Heart left ventricle (tissue), 16 donors: ENCODE results near the gene CDT1. TPM values are rescaled to one million over a fixed set of nuclear protein-coding genes. Genes with fewer than 3 reads are reported as not detected.

Source experiments
- ATAC-seq, 4 donors: fragments of 200-7000 bp; cut with Tn5 transposase; one replicate each; pipeline ENCODE4 v1.9.1; 2020 to 2022; ENCODE audit warnings: moderate library complexity in 4 of 4, mild to moderate bottlenecking in 3 of 4, moderate number of reproducible peaks in 1 of 4
- DNase-seq, 5 donors: peaks; one replicate each; pipeline ENCODE4 v3.0.0-alpha.2; 2020
- H3K27ac ChIP-seq, 12 donors: fragments of 200-600 bp; sonication (generic) in 4 of 12; one replicate each; pipeline versions ENCODE4 v1.5.0 to v1.8.0; 2016 to 2022; ENCODE audit warnings: mild to moderate bottlenecking in 2 of 12
- H3K27me3 ChIP-seq, 9 donors: fragments of 200-600 bp; sonication (generic) in 2 of 9; one replicate each; pipeline versions ENCODE4 v1.5.1 to v1.8.0; 2016 to 2022; ENCODE audit warnings: mild to moderate bottlenecking in 3 of 9
- H3K36me3 ChIP-seq, 9 donors: fragments of 200-600 bp; sonication (generic) in 2 of 9; one replicate each; pipeline versions ENCODE4 v1.5.0 to v1.8.0; 2018 to 2022; ENCODE audit warnings: mild to moderate bottlenecking in 2 of 9
- H3K4me1 ChIP-seq, 12 donors: fragments of 200-600 bp; sonication (generic) in 4 of 12; one replicate each; pipeline versions ENCODE4 v1.5.0 to v1.8.0; 2016 to 2022; ENCODE audit warnings: mild to moderate bottlenecking in 3 of 12
- H3K4me3 ChIP-seq, 12 donors: fragments of 200-600 bp; sonication (generic) in 4 of 12; one replicate each; pipeline versions ENCODE4 v1.5.0 to v1.8.0; 2017 to 2022; ENCODE audit warnings: mild to moderate bottlenecking in 9 of 12, moderate library complexity in 4 of 12
- H3K9me3 ChIP-seq, 12 donors: fragments of 200-600 bp; sonication (generic) in 4 of 12; one replicate each; pipeline versions ENCODE4 v1.5.0 to v1.8.0; 2016 to 2022; ENCODE audit warnings: mild to moderate bottlenecking in 1 of 12
- CTCF ChIP-seq, 12 donors: fragments of 200-600 bp; sonication (generic) in 4 of 12; IDR thresholded peaks; one replicate each; pipeline versions ENCODE4 v1.5.0 to v1.8.0; 2018 to 2022; ENCODE audit warnings: antibody characterized with exemption in 12 of 12, mild to moderate bottlenecking in 5 of 12
- POLR2A ChIP-seq, 2 donors: fragments of 450-650 bp; IDR thresholded peaks; one replicate each; pipeline ENCODE4 v1.6.1; 2017; ENCODE audit warnings: antibody characterized with exemption in 2 of 2, mild to moderate bottlenecking in 2 of 2, moderate library complexity in 2 of 2
- WGBS, 4 donors: extraction: QIAGEN DNeasy Blood & Tissue Kit in 2 of 4; methylation state at CpG; one replicate each; pipeline versions ENCODE4 v1.1.5 to v1.1.7; 2013 to 2018; 5-methylcytosine and 5-hydroxymethylcytosine counted together
- intact Hi-C, 10 donors: fragments of 100-400 bp; cut with DNase I; formaldehyde crosslinking; loops; one replicate each; pipeline versions ENCODE4 v1.11.1 to v1.14.2; 2022
- polyA plus RNA-seq, 2 donors: library from polyadenylated mRNA; stranded (reverse); fragments of 200-250 nt; gene quantifications; one replicate each; pipeline ENCODE4 v1.2.3, GENCODE V29; 2013
- total RNA-seq, 9 donors: library from RNA; depleted of rRNA in 2 of 9; stranded (reverse); fragments of >200 nt in 2 of 9; fragmentation: NEBNext Ultra II Directional in 3 of 9; extraction: Animal tissue kit (Norgen Biotek cat#: 25700) in 3 of 9; gene quantifications; one replicate each; pipeline versions ENCODE4 v1.1.0 to v1.2.4, GENCODE V29; 2016 to 2023
- donor health status: ischemic (EF 13 %, LVEDD 7.1; RV severe dilation, severe dysfunction).
- donor health status: healthy with polysubstance abuse.
- donor health status: DM: no; HTN: yes; CAD: no.
- donor health status: DM: no; HTN: no; CAD: no.
- donor health status: ischemic (EF 25% LVEDD 6.9; RV normal size, moderate dysfunction).
- donor health status: ischemic (EF 25% LVEDD 5.7; RV mildly dilated, moderate dysfunction).
- donor health status: healthy.
- donor health status: DM: yes; HTN: yes; CAD: no.
- donor health status: ischemic (EF 35%, LVEDD 5.7; RV mildly dilated, moderate dysfunction).
- donor health status: nonischemic (EF 11% LVEDD 7.7; RV severe dilation, severe dysfunction).
- donor health status: DM: yes; HTN: yes; CAD: no.
- donor health status: PGD.
- donor health status: ischemic (EF 29% LVEDD 5.4; RV normal size, mild dysfunction).
- donor health status: nonischemic (EF 23%, LVEDD 6.1; RV moderate dilation, normal function).

CDT1 gene
- total and polyA plus RNA-seq, 11 donors, result 0.19 to 6.1 (median 0.61) TPM

- H3K27ac ChIP-seq, result peak overlapping the region in 1 of 12 donors; percentile 92
- intact Hi-C loops, result no loop called here
- peaks cover 3 to 48% (median 28%) of the 10 kb centered on the region in 12 donors for H3K4me1 ChIP-seq
- H3K9me3 ChIP-seq, result peaks cover 0 to 5% (median 0%) of the 10 kb centered on the region in 12 donors
- DNase-seq (no peak), ATAC-seq (no peak)
- TF ChIP-seq CTCF (IDR thresholded peaks at IDR 0.05) (no peak), POLR2A (IDR thresholded peaks at IDR 0.05) (no peak)
- no peaks in the 10 kb centered on the region for H3K36me3 ChIP-seq
- no peaks in the 10 kb centered on the region for H3K27me3 ChIP-seq
- no peak overlapping the region for H3K4me3 ChIP-seq
- 92 to 97% (median 96%) methylated on average over 16 to 19 of the region's 19 CpGs for WGBS, 4 donors
These were observed 39.5 kb upstream of the CDT1 start for GRCh38 chr16:88764080-88764479.

- H3K36me3 ChIP-seq, result no peaks in the 10 kb centered on the region
- no peak overlapping the region for H3K4me3 ChIP-seq
- 76 to 84% (median 82%) methylated on average over 8 to 9 of the region's 9 CpGs for WGBS, 4 donors
- TF ChIP-seq CTCF (IDR thresholded peaks at IDR 0.05), result no peak
- TF ChIP-seq POLR2A (IDR thresholded peaks at IDR 0.05), result no peak
- intact Hi-C loops, result no loop called here
- ATAC-seq, result no peak
- no peaks in the 10 kb centered on the region for H3K9me3 ChIP-seq
- no peak for DNase-seq
- H3K4me1 ChIP-seq, result peaks cover 0 to 50% (median 28%) of the 10 kb centered on the region in 12 donors
- H3K27ac ChIP-seq, result peak overlapping the region in 1 of 12 donors; percentile 33
- H3K27me3 ChIP-seq, result no peaks in the 10 kb centered on the region
These were observed 38.7 kb upstream of the CDT1 start for GRCh38 chr16:88764913-88765349.

- H3K27ac ChIP-seq, result peak overlapping the region in 1 of 12 donors; percentile 89
- H3K27me3 ChIP-seq, result no peaks in the 10 kb centered on the region
- H3K4me3 ChIP-seq, result no peak overlapping the region
- TF ChIP-seq CTCF (IDR thresholded peaks at IDR 0.05), result no peak
- no peak for TF ChIP-seq POLR2A (IDR thresholded peaks at IDR 0.05)
- DNase-seq, result no peak
- no peaks in the 10 kb centered on the region for H3K36me3 ChIP-seq
- WGBS, 4 donors, result 73 to 79% (median 77%) methylated on average over 11 of the region's 11 CpGs
- H3K4me1 ChIP-seq, result peaks cover 3 to 58% (median 44%) of the 10 kb centered on the region in 12 donors
- intact Hi-C loops, result no loop called here
- H3K9me3 ChIP-seq, result no peaks in the 10 kb centered on the region
- no peak for ATAC-seq
These were observed 36.6 kb upstream of the CDT1 start for GRCh38 chr16:88766975-88767374.

GRCh38 chr16:88767546-88768070, 36.0 kb upstream of the CDT1 start:
- no peaks in the 10 kb centered on the region for H3K36me3 ChIP-seq
- H3K27me3 ChIP-seq, result no peaks in the 10 kb centered on the region
- 53 to 76% (median 71%) methylated on average over 4 to 12 of the region's 12 CpGs for whole genome bisulfite sequencing, 4 donors
- no peak overlapping the region for H3K4me3 ChIP-seq
- no peak for TF ChIP-seq POLR2A (IDR thresholded peaks at IDR 0.05)
- no peak for TF ChIP-seq CTCF (IDR thresholded peaks at IDR 0.05)
- H3K4me1 ChIP-seq, result peaks cover 3 to 58% (median 47%) of the 10 kb centered on the region in 12 donors
- intact Hi-C loops, result no loop called here
- ATAC-seq (no peak), DNase-seq (no peak)
- H3K9me3 ChIP-seq, result no peaks in the 10 kb centered on the region
- peak overlapping the region in 3 of 12 donors; percentile 29 to 89 (median 32) for H3K27ac ChIP-seq
